ENCODE data around the gene HAPSTR1. TPM values are rescaled to one million over a fixed set of nuclear protein-coding genes. Genes with fewer than 3 reads are reported as not detected.

Gene HAPSTR1
- polyA plus RNA-seq, 1 of the 3 experiments (the other 2 are of a cell fraction), result 7.0 TPM

DNA sequence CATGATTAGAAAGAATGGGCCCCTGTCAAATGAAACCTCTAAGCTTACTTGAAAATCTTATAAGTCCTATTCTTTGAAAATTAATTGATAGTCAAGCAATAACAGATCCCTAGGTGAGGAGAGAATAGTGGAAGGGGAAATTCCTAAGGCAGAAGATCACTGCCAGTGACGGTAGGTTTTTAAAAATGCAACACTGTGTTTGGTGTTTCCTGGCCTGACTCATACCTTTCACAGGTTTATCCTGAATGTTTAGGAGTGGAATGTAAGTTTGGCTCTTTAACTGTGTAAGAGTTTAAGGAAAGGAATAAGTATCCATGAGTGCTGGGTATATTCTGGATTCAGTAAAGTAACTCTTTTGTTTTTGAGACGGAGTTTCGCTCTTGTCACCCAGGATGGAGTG, 23.8 kb downstream of the HAPSTR1 start (continued):
- TF ChIP-seq, protein P1, sequence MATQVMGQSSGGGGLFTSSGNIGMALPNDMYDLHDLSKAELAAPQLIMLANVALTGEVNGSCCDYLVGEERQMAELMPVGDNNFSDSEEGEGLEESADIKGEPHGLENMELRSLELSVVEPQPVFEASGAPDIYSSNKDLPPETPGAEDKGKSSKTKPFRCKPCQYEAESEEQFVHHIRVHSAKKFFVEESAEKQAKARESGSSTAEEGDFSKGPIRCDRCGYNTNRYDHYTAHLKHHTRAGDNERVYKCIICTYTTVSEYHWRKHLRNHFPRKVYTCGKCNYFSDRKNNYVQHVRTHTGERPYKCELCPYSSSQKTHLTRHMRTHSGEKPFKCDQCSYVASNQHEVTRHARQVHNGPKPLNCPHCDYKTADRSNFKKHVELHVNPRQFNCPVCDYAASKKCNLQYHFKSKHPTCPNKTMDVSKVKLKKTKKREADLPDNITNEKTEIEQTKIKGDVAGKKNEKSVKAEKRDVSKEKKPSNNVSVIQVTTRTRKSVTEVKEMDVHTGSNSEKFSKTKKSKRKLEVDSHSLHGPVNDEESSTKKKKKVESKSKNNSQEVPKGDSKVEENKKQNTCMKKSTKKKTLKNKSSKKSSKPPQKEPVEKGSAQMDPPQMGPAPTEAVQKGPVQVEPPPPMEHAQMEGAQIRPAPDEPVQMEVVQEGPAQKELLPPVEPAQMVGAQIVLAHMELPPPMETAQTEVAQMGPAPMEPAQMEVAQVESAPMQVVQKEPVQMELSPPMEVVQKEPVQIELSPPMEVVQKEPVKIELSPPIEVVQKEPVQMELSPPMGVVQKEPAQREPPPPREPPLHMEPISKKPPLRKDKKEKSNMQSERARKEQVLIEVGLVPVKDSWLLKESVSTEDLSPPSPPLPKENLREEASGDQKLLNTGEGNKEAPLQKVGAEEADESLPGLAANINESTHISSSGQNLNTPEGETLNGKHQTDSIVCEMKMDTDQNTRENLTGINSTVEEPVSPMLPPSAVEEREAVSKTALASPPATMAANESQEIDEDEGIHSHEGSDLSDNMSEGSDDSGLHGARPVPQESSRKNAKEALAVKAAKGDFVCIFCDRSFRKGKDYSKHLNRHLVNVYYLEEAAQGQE (IDR thresholded peaks at IDR 0.05; ENCODE audit: low read depth, low read length), result no peak
- TF ChIP-seq TCF12 (IDR thresholded peaks at IDR 0.05) (no peak), NFIC (IDR thresholded peaks at IDR 0.05; ENCODE audit: borderline replicate concordance) (no peak), FOSL2 (IDR thresholded peaks at IDR 0.05; ENCODE audit: borderline replicate concordance, low read depth) (peak; percentile 40; the same call in 1 of the 2 replicates), MXI1 (IDR thresholded peaks at IDR 0.05; ENCODE audit: low read depth, low read length) (no peak), YY1 (IDR thresholded peaks at IDR 0.05; ENCODE audit: low read depth) (no peak), EP300 (IDR thresholded peaks at IDR 0.05; ENCODE audit: borderline replicate concordance in 1 of 2, low read depth in 1 of 2, low read length in 1 of 2) (no peak)

DNA sequence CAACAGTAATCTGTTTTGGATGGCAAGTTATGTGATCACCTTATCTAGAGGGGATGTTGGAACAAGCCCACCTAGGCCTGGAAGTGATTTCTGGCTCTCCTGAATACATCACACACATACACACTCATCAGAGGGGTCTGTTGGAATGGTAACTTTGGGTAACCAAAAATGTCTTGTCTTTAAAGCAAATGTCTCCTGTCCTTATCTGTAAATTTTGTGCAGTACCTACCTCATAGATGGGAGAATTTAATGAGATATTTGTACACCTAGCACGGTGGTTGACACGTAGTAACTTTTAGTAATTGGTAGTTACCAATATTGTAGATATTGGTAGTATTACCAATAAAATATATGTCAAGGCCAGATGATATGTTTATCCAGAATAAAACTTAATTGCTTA, 24.7 kb downstream of the HAPSTR1 start:
- POLR2A ChIA-PET, result no interaction called here

More for the DNA sequence above, 24.7 kb downstream of the HAPSTR1 start:
- Histone ChIP-seq H3K27ac (ENCODE audit: low read depth in 2 of 2, low read length in 1 of 2) (peak overlapping the region in 1 of 2 experiments; percentile 24; a peak in 1 of 4 replicates), H3K36me3 (replicated peaks in 1 of 2; ENCODE audit: control insufficient read depth in 1 of 2, insufficient read depth in 2 of 2, low read length in 1 of 2) (peaks cover 48 to 57% of the 10 kb centered on the region in 2 experiments), H3K4me2 (no peak overlapping the region; the same call in 1 of the 2 replicates), H3K79me2 (ENCODE audit: insufficient read depth) (peaks cover 99% of the 10 kb centered on the region), H3K27me3 (ENCODE audit: insufficient read depth) (no peaks in the 10 kb centered on the region), H4K20me1 (ENCODE audit: insufficient read depth) (peaks cover 100% of the 10 kb centered on the region), H2AFZ (ENCODE audit: low read depth) (no peak overlapping the region), H3K9me3 (no peaks in the 10 kb centered on the region), H3K4me3 (ENCODE audit: low read depth in 2 of 2, low read length in 1 of 2) (no peak overlapping the region), H3K4me1 (ENCODE audit: control insufficient read depth in 1 of 2, insufficient read depth in 2 of 2, low read depth in 1 of 2, low read length in 1 of 2) (peaks cover 24 to 48% of the 10 kb centered on the region in 2 experiments), H3K9me2 (no peaks in the 10 kb centered on the region), H3F3A (replicated peaks; ENCODE audit: insufficient read depth) (peaks cover 29% of the 10 kb centered on the region), H3K9ac (no peak overlapping the region)
- CTCF ChIA-PET, result no interaction called here
- DNase-seq, result no peak
- WGBS (ENCODE audit: low lambda C conversion rate), result 100% methylated on average over 2 of the region's 2 CpGs
- TF ChIP-seq TEAD4 (IDR thresholded peaks at IDR 0.05; ENCODE audit: borderline replicate concordance, insufficient read depth), result no peak
- no peak for TF ChIP-seq NFIC (IDR thresholded peaks at IDR 0.05; ENCODE audit: borderline replicate concordance)
- TF ChIP-seq, protein P2, sequence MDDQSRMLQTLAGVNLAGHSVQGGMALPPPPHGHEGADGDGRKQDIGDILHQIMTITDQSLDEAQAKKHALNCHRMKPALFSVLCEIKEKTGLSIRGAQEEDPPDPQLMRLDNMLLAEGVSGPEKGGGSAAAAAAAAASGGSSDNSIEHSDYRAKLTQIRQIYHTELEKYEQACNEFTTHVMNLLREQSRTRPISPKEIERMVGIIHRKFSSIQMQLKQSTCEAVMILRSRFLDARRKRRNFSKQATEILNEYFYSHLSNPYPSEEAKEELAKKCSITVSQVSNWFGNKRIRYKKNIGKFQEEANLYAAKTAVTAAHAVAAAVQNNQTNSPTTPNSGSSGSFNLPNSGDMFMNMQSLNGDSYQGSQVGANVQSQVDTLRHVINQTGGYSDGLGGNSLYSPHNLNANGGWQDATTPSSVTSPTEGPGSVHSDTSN (IDR thresholded peaks at IDR 0.05), result no peak
- TF ChIP-seq, protein P3, sequence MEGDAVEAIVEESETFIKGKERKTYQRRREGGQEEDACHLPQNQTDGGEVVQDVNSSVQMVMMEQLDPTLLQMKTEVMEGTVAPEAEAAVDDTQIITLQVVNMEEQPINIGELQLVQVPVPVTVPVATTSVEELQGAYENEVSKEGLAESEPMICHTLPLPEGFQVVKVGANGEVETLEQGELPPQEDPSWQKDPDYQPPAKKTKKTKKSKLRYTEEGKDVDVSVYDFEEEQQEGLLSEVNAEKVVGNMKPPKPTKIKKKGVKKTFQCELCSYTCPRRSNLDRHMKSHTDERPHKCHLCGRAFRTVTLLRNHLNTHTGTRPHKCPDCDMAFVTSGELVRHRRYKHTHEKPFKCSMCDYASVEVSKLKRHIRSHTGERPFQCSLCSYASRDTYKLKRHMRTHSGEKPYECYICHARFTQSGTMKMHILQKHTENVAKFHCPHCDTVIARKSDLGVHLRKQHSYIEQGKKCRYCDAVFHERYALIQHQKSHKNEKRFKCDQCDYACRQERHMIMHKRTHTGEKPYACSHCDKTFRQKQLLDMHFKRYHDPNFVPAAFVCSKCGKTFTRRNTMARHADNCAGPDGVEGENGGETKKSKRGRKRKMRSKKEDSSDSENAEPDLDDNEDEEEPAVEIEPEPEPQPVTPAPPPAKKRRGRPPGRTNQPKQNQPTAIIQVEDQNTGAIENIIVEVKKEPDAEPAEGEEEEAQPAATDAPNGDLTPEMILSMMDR (IDR thresholded peaks at IDR 0.05), result no peak
- no peak for TF ChIP-seq JUND (IDR thresholded peaks at IDR 0.05)
- TF ChIP-seq GABPA (IDR thresholded peaks at IDR 0.05; ENCODE audit: low read depth), result no peak
- TF ChIP-seq, protein P4, sequence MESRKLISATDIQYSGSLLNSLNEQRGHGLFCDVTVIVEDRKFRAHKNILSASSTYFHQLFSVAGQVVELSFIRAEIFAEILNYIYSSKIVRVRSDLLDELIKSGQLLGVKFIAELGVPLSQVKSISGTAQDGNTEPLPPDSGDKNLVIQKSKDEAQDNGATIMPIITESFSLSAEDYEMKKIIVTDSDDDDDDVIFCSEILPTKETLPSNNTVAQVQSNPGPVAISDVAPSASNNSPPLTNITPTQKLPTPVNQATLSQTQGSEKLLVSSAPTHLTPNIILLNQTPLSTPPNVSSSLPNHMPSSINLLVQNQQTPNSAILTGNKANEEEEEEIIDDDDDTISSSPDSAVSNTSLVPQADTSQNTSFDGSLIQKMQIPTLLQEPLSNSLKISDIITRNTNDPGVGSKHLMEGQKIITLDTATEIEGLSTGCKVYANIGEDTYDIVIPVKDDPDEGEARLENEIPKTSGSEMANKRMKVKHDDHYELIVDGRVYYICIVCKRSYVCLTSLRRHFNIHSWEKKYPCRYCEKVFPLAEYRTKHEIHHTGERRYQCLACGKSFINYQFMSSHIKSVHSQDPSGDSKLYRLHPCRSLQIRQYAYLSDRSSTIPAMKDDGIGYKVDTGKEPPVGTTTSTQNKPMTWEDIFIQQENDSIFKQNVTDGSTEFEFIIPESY (IDR thresholded peaks at IDR 0.05; ENCODE audit: borderline replicate concordance, low read depth), result no peak
- no peak for TF ChIP-seq RCOR1 (IDR thresholded peaks at IDR 0.05; ENCODE audit: low read length)
- TF ChIP-seq RFX5 (IDR thresholded peaks at IDR 0.05; ENCODE audit: low read length), result no peak
- TF ChIP-seq CHD2 (IDR thresholded peaks at IDR 0.05; ENCODE audit: low read length, partially characterized antibody), result no peak
- no peak for TF ChIP-seq GATA2 (CRISPR knock-in tag; IDR thresholded peaks at IDR 0.05)
- TF ChIP-seq SIN3A (IDR thresholded peaks at IDR 0.05; ENCODE audit: borderline replicate concordance, low read depth, low read length), result no peak
- no peak for TF ChIP-seq YY1 (IDR thresholded peaks at IDR 0.05; ENCODE audit: low read depth)
- TF ChIP-seq ELF1 (IDR thresholded peaks at IDR 0.05), result no peak
- no peak for TF ChIP-seq MXI1 (IDR thresholded peaks at IDR 0.05; ENCODE audit: low read depth, low read length)
- no peak for TF ChIP-seq FOXM1 (IDR thresholded peaks at IDR 0.05; ENCODE audit: low read depth)
